Liver (tissue), 3 donors: ENCODE data around the gene EBF4.

ENCODE experiments used
- ATF3 ChIP-seq: IDR thresholded peaks from 2 replicates; pipeline ENCODE4 v1.6.1; 2016; ENCODE audit warnings: antibody characterized with exemption
- CTCF ChIP-seq: fragments of 150-350 bp; IDR thresholded peaks from 2 replicates; pipeline ENCODE4 v1.5.1; 2017; ENCODE audit warnings: improper control_type of control experiment, low read depth, low read length; ENCODE audit not compliant: missing input control
- FOXA1 ChIP-seq: IDR thresholded peaks from 2 replicates; pipeline ENCODE4 v1.6.1; 2016; ENCODE audit warnings: antibody characterized with exemption
- GABPA ChIP-seq, 2 donors: IDR thresholded peaks in 1 of 2; conservative IDR thresholded peaks in 1 of 2; 2 replicates each; pipeline ENCODE4 v1.6.1; 2016; ENCODE audit warnings: antibody characterized with exemption in 2 of 2, mild to moderate bottlenecking in 1 of 2, moderate library complexity in 1 of 2
- HNF4A ChIP-seq, 2 donors: conservative IDR thresholded peaks; 2 replicates each; pipeline ENCODE4 v1.6.1; 2016; ENCODE audit warnings: antibody characterized with exemption in 2 of 2, mild to moderate bottlenecking in 2 of 2
- HNF4G ChIP-seq: IDR thresholded peaks from 2 replicates; pipeline ENCODE4 v1.6.1; 2016; ENCODE audit warnings: antibody characterized with exemption
- MAX ChIP-seq: IDR thresholded peaks from 2 replicates; pipeline ENCODE4 v1.6.1; 2016; ENCODE audit warnings: antibody characterized with exemption
- RAD21 ChIP-seq, 2 donors: IDR thresholded peaks; 2 replicates each; pipeline ENCODE4 v1.6.1; 2016; ENCODE audit warnings: antibody characterized with exemption in 2 of 2, mild to moderate bottlenecking in 2 of 2
- REST ChIP-seq: IDR thresholded peaks from 2 replicates; pipeline ENCODE4 v1.6.1; 2016; ENCODE audit warnings: antibody characterized with exemption, mild to moderate bottlenecking
- SP1 ChIP-seq: IDR thresholded peaks from 2 replicates; pipeline ENCODE4 v1.6.1; 2018; ENCODE audit warnings: antibody characterized with exemption, mild to moderate bottlenecking
- TAF1 ChIP-seq: conservative IDR thresholded peaks from 2 replicates; pipeline ENCODE4 v1.6.1; 2016; ENCODE audit warnings: antibody characterized with exemption, mild to moderate bottlenecking
- YY1 ChIP-seq: IDR thresholded peaks from 2 replicates; pipeline ENCODE4 v1.6.1; 2016; ENCODE audit warnings: antibody characterized with exemption, mild to moderate bottlenecking
- donor health status: healthy.
- donor health status: healthy.

GRCh38 chr20:2800521-2801285 lies 108.1 kb downstream of the EBF4 start, which contains the start of gene CPXM1:
- TF ChIP-seq CTCF (no peak), YY1 (no peak), FOXA1 (no peak), MAX (no peak), HNF4G (no peak), REST (no peak), TAF1 (no peak), RAD21 (IDR thresholded peaks at IDR 0.05) (no peak), ATF3 (no peak), SP1 (no peak), GABPA (IDR thresholded peaks at IDR 0.05 in 1 of 2, conservative IDR thresholded peaks at IDR 0.05 in 1 of 2) (no peak), HNF4A (conservative IDR thresholded peaks at IDR 0.05) (no peak)
